CD4-positive, alpha-beta T cell treated with Interleukin-4 for 4 hours (primary cell): ENCODE data around the gene EMCN.
"Not testable (repeated sequence)": the region's sequence is repeated elsewhere in the genome, so short reads cannot be mapped to it uniquely, and the experiment has no call there.

Experiments
- DNase-seq: peaks from one replicate; pipeline ENCODE4 v3.0.0-alpha.2; 2020

EMCN gene, protein sequence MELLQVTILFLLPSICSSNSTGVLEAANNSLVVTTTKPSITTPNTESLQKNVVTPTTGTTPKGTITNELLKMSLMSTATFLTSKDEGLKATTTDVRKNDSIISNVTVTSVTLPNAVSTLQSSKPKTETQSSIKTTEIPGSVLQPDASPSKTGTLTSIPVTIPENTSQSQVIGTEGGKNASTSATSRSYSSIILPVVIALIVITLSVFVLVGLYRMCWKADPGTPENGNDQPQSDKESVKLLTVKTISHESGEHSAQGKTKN

DNA sequence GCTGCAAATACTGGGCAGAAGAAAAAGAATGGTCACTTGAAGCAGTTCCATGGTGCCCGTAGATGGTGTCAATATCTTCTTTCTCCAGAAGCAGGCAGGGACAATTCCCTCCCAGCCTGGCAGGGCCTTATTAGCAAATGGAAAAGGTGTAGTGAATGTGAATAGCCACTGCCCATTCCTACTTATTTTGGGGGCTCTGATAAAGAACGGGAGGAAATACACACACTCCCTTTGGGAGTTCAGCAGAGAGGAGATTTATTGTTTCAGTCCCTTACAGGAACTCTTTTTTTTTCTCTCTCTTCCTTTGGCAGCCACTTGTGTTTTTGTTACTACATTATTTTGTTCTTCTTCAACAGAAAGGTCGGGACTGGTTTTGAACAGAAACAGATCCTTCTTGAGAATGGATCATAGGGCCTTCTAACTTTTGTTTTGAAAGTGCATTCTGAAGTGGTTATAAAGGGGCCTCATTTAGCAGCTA is at the start of gene EMCN:
TSS of gene EMCN (minus strand) at position 159 of the 478 bp plus-strand sequence. CDS start at position 51, 108 bp downstream.
- no peak for DNase-seq

DNA sequence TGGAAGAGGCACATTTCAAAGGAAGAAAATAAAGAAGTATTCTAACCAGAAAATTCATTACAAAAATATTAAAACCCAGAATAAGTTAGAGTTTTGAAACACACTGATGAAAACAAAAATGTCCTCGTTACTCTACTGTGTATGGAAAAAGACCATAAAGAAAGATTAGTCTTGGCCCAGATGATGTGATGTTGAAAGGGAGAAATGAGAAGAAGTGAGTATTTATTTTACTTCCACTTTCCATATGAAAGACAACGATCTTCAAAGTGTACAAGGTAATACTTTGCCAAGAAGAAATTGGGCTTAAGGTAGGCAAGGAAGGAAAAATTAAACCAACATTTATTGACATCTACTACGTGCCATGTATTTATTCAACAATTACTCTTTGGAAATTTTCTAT is 48.6 kb upstream of the EMCN start:
- DNase-seq: no peak

DNA sequence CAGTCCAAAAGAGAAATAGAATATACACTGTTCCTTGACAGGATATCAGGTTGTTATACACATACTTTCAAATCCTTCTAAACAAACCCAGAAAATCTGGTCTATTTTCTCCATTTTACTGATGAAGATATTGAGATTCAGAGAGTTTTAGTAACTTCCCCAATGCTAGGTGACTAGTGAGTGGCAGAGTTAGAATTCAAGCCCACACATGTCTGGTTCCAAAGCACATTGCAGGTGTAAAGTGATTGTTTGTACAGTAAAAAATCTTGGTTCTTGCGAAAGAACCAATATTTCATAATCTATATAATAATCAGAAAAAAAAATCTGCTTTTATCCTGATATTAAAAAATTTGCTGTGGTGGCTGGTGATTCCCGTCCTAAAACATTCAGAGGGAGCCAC is 39.5 kb upstream of the EMCN start:
- DNase-seq: no peak

DNA sequence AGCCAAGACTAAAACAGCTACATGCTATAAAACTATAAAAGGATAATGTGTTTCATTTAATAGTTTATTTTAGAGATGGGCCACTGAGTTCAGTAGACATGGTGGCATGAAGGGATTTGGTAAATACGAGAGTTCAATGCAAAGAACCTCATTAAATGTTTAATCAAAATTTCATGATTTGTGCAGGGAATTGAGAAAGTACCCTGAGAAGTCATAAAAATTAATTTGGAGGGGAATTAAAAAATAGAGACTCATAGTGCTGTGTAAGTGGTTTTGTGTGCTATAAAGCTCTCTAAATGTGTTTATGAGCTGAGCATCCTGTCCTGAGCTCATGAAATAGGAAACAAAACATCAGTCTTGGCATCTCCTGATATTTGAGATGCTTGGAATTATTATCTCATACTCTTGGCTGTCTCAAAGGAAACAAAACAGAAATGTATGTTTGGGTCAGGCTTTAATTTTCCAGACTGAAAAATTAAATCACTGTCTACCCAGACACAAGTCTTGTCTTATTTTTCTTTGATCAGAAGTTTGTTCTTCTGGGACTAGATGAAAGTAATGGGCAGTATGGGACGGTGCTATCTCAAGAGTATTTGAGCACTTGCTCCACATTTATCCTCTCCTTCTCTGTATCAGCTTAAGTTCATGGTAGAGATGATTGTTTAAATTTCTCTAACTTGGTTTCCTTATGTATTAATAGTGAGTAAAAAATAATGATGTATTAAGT is 38.0 kb upstream of the EMCN start:
- no peak for DNase-seq

DNA sequence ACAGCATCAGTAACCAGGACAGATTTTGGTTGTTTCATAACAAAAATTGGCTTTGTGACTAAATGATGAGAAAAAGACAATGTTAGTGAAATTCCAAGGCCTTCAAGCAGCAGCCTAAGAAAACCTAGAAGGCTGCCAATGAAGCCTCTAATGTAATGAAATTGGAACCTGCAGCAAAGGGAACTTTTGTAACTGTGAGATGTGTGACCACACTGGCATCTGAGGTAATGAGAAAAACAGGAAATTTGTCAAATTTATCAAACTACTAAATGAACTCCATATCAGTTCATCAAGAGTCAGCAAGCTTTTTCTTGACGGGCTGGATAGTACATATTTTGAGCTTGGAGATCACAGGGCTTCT is 30.4 kb upstream of the EMCN start:
- DNase-seq: no peak

DNA sequence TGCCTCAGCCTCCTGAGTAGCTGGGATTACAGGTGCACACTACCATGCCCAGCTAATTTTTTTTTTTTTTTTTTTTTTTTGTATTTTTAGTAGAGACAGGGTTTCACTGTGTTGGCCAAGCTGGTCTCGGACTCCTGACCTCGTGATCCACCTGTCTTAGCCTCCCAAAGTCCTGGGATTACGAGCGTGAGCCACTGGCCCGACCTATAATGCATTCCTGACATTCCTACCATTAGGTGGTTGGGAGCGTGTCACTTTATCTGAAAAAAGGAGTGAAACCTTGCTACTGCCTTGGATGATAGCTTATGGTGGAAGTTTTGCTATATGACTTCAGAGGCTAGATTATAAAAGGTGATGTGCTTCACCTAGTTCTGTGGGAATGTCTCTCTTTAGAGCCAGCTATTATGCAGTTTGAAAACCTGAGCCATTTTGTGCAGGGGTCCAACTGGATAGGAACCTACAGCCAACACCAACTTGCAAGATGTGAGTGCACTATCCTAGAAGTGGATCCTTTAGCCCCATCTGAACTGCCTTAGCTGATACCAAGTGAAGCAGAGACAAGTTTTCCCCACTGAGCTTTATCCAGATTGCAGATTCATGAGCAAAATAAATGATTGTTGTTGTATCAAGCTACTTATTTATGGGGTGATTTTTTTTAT is 29.8 kb upstream of the EMCN start:
- no peak for DNase-seq

DNA sequence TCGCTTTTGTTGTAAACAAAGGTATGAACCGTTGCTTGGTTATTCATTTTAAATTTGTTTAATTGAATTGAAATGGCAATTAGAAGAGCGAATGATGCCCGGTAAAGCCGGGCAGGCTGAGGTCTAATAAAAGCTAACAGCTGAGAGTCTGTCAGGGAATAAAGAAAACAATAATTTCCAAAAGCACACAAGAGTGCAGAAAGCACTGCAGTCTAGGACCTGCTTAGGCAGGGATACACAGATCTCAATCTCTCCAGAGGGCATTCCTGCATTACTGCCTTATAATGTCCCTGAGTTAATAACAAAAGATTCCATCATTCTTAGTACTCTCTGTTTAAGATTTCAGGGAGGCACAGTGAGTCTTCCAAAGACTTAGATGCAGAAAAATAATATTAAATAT is 27.6 kb upstream of the EMCN start:
- no peak for DNase-seq

DNA sequence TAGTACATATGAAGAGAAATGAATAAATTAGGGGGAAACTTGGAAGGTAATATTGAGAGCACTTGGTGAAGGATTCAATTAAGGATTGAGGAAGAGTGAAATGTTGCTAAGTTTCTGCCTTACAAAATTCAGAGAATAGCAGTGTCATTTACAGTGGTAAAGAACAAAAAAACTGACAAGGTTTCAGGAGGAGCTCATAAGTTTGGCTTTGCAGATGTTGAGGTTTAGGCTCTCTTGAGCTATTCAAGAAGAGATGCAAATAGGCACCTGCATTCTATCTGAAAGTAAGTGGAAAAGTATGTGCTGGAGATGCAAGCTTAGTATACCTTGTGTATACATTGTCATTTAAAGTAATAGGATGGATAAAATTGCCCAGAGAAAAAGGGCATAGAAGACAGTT is 22.3 kb upstream of the EMCN start:
- DNase-seq: no peak

DNA sequence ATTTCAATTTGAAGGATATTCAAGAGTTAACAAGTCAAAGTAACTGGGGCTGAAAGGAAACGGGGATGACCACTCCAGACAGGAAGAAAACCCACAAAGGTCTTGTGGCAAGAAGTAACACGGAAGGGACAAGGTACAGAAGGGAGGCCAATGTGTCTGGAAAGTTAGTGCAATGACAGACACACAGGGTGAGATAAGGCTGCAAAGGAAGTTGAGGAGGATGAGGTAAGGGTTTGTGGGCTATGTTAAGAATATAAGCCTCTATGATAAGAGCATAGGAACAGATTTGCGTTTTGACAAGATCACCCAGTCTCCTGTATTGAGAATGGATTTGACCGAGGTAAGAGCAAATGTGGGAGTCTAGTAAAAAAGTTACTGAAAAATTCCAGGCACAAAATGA is 21.9 kb upstream of the EMCN start:
- peak; percentile 6 for DNase-seq

DNA sequence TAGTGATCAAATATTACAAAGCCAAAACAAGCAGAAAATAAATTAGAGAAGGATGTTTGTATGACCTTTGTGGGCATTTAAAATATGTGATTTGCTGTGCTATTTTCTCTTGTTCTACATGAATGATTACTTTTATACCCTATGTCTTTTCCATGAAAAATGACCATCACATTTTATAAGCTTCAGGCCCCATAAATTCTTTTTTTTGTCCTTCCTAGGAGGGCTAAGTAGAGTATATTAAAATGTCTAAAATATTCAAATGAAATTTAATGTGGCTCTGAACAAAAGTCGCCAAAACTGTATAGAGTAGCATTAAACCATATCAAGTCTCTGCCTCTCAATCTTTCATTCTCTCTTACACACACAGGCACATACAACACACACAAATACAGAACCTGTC is 15.9 kb upstream of the EMCN start:
- DNase-seq: no peak

DNA sequence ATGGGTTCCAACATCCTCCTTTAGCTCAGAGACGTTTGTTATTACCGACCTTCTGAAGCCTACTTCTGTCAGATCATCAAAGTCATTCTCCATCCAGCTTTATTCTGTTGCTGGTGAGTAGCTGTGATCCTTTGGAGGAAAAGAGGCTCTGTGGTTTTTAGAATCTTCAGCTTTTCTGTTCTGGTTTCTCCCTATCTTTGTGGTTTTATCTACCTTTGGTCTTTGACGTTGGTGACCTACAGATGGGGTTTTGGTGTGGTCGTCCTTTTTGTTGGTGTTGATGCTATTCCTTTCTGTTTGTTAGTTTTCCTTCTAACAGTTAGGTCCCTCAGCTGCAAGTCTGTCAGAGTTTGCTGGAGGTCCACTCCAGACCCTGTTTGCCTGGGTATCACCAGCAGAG is 12.3 kb upstream of the EMCN start:
- not testable (repeated sequence) for DNase-seq

DNA sequence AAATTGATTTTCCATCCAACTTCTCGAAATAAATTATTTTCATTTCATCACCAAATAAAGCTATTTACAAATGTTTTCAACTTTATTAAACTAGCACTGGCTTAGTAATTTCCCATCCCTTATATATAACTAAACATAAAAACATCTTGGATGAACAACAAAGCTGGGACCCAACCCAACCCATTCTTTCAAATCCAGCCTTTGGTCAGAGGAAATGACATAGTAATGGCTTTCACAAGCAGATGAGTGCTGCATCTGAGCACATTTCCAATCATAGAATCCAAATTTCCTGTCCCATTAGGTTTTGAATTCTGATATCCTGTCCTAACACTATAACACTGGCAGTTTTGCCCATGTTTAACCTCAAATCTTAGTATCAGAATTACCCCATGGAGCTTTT is 7.9 kb upstream of the EMCN start:
- no peak for DNase-seq

DNA sequence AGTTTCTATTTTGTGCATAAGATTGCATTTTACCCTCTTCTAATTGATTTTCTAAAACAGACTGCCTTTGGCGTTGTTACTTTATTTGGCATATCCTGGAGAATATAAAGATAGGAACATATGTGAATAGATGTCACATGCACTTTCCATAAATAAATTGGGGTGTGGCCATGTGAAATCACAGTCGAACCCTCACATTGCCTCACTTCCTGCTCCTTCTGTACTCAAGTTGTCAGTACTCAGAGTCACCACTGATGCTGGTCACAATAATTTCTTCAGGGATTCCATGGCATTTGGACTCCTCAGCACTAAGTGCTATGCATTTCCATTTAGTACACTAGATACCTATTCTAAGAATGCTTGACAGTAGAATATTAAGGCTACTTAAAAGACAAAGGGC is 1.4 kb upstream of the EMCN start:
- DNase-seq: no peak

DNA sequence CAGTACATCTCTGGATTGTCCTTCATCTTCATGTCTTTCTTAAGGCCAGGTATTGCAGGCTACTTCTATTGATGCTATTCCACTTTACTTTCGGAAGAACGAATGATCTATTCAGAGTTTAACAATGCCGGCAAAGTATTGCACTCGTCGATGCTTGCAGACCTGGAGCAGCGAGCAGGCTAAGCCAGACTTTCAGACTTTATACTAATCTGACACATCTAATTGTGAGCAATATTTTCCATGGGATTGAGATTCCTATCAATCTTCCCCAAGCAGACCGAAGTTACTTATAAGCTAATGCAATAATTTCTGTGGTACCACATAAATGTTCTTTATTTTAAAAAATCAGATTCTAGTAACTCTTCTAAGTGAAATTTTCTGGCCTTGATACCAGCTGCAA is 1.6 kb downstream of the EMCN start:
- no peak for DNase-seq

DNA sequence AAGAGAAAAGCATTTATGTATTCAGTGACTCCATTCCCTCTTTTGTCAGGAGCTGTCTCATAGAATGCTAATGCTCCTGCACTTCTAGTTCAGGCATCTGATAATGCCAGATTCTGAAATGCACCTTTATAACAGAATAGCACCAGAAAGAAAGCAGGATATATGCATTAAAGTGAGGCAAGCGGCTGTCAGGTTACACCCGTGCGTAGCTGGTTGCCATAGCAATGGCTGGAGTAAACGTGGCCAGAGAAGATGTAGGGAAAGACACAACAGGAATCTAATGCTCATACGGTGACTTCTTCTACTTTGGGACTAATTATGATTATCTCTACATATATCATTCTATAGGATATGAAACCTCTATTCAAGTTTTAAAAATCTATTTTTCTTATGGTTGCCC is 5.9 kb downstream of the EMCN start:
- DNase-seq: no peak

DNA sequence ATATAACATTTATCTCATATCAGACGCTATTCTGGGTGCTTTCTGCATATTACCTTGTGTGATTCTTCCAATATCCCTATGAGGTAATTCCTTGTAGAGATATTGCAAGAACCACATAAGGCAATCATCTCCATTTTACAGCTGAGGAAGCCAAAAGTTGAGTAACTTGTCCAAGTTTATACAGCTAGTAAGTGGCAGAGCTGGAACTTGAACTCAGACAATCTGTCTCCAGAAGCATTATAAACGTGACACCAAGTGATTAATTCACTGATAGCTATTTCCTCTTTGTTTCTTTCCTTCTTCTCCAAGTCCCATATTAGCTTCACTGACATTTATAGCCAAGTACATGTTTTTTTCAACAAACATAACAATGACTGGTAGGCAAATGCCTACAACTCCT is 7.3 kb downstream of the EMCN start:
- no peak for DNase-seq

DNA sequence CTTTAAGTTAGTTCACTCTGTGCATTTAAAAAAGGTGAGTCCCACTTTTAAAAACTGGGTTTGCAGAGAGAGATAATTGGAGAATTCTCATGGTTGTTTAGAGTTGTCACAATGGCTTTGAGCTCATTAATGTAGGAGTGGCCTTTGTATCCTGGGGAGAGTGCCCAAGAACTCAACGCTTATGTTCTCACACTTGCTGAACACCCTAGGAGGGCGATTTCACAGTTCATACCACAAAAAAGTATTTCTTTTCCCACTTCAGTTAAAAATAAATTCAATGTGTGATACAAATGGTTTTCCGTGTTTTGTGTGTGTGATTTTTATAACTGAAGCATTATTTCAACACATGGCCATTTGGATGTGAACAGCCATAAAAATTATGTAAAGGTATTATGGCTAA is 8.4 kb downstream of the EMCN start:
- DNase-seq: no peak

DNA sequence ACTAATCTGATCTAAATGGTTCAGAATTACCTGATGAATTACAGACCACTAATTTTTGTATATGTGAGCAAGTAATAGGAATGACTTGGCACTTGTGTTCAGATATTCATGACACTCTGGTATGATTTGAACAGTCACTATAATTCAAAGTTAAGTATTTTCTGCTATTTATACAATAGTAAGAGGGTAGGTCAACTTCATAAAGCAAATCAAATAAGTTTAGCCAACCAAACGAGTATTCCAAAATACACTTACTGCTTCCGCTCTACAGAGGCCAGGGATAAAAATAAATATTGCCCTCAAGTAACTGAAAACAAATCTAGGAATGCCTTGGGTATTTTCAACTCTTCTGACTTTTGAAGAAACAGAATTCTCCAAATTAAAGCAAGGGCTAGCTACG is 9.1 kb downstream of the EMCN start:
- DNase-seq: no peak

DNA sequence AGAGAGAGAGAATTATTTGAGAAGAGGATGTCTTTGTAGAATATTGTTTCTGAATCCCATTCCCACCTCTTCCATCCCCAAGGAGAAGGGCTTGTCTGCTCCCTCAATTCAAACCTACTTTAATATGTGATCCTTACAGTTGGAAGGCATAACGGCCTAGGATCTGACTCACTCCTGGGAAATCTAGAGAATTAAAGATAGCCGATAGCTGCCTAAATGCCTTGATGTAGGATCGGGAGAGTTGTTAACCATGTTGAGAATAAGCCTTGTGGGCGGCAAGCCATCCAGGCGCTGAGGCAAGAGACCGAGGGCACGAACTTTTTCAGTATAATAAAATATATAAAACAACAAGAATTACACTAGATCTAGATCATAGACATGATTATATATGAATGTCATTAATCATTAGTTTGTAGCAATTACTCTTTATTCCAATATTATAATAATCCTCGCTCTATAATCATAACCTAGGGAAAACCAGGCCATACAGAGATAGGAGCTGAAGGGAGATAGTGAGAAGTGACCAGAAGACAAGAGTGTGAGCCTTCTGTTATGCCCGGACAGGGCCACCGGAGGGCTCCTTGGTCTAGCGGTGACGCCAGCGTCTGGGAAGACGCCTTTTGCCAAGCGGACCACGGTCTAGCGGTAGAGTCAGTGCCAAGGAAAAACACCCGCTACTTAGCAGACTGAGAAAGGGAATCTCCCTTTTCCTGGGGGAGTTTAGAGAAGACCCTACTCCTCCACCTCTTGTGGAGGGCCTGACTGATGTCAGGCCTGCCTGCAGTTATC is 13.5 kb downstream of the EMCN start:
- no peak for DNase-seq

DNA sequence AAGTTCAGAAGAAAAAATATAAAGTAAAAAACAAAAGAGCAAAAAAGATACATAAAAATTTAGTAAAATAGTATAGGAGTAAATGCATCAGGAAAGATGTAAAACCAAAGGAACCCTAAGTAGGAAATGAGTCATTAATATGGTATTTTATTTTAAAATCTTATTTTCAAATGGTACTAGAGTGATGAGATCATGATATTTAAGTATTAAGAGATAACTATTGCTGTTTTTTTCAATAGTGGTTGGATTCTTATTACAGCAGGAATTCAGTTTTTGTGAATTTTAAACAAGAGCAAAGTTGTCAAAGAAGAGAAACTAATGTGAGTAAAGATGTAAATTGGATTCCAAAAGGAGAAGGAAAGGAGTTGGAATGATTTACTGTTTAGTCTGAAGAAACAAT is 20.0 kb downstream of the EMCN start:
- DNase-seq: no peak

DNA sequence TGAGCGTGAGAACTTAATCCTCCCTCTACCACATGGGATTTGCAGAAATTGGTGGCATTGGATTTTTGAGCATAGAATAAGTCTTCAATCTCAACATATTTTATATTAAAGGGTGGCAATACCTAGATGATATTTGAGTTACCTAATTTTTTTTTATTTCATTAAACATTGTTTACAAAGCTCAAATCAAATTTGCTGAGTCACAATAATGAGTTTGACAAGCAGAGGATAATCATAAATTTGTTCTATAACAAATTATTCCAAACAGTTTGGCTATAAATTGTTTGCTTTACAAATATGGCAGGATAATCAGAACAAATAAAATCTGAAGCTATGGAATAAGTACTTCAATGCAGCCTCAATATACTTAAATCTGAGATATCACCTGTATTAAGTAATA is 22.7 kb downstream of the EMCN start:
- no peak for DNase-seq

DNA sequence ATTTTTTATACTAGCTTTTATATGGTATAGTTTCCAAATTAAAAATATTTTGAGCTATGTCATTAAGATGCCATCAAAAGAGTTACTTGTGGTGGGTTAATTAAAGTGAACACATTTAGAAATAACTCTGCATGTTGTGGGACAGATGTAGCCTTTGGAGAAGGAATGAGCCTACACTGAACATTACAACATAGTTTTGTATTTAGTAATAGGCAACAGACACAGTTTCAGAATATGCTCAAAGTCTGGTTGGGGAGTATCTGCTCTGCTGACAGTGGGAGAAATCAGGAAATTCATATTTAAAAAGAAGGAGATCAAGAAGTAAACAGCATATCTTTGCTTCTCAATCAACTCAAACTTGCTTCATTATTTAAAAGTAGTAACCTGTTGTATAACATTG is 23.7 kb downstream of the EMCN start:
- DNase-seq: no peak

DNA sequence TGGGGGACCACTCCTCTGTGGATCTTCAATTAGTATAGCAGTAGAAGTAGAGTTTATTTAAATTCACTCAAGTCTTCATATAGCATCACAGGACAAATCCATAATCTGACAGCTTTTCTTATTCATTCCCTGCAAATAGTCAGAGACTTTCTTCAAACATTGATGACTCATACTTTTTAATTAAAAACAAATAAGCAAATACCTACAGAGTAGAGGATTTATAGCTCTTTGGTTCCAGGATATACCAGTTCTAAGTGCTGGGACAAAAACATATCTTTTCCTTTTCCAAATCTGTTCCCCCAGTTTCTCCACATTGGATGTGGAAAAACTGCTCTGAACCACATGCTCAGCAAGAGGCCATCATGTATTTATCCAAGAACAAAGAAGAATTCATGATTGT is 24.1 kb downstream of the EMCN start:
- no peak for DNase-seq

DNA sequence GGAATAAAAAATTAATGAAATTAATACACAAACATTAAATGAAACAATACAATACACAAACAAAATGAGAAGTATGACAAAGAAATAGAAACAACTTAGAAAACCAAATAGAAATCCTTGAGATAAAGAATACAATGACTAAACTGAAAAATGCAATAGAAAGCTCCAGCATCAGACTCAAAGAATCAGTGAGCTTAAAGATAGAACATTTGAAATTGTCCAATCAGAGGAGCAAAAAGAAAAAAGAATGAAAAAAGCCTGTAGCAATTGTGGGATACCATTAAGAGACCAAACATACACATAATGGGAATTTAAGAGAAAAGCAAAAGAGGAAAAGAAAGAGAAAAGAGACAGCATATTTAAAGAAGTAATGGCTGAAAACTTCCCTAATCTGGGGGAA is 25.7 kb downstream of the EMCN start:
- no peak for DNase-seq
